Ammon's horn (tissue), 1 donor: ENCODE data around the gene NLGN2.
A peak's percentile ranks its signal among the peaks of the same experiment; 100 is the strongest.

Source experiments
- DNase-seq: peaks from one replicate; pipeline ENCODE4 v3.0.0-alpha.2; 2016; ENCODE audit warnings: low spot score

The NLGN2 gene

DNA sequence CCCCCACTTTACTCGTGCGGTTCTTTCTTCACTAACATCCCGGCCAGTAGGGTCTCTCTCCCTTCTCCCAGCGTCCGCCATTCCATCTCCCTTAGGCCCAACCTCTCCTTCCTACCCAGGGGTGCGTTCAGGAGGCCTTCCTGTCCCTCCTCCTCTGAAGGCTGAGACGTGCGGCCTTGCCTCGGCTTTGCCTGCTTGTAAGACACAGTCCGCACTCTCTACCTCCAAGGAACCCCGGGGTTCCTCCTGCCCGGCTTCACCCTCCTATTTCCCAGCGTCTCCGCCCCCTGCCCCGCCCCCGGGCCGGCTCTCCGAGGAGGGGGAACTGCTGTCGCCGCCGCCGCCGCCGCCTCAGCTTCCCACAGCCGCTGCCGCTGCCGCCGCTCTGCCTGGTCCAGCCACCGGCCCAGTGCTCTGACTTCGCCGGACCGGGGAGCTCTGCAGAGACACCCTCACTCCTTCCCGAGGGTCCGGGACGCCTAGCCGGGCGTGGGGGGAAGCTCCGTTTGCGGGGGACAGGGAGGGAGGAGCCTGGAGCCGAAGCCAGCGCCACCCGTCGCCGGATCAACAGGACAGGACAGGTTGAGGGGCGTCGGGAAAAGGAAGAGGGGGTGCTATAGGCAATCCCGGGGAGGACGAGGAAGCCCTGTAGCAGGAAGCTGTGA, 30.4 kb downstream of the NLGN2 start:
- DNase-seq, result peak; percentile 78

DNA sequence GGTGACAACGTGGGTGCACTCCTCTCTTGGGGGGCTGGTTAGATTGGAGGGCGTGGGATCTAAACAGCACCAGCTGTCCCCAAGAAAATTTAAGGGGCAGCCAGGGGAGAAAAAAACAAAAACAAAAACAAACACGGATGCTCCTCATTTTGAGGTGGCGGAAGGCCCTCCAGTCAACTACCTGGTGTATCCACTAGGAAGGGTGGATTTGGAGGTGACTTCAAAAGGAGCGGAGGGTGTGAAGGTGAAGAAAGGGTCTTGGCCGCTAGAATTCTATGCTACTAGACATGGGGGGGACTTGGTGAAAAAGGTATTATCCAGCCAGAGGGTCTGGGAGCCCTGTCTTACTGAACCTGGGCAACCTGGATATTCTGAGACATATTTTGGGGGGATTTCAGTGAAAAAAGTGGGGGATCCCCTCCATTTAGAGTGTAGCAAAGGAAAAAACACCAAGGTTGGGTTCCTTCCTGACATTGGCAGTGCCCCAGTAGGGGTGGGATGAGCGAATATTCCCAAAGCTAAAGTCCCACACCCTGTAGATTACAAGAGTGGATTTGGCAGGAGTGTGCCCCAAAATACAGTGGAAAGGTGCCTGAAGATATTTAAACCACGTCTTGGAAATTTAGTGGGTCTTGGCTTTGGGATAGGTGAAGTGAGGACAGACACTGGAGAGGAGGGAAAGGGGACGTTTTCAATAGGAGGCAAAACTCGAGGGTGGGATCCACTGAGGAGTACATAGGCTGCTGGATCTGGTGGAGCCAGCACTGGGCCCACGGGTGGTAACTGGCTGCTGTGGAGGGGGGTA, 31.2 kb downstream of the NLGN2 start:
- no peak for DNase-seq

DNA sequence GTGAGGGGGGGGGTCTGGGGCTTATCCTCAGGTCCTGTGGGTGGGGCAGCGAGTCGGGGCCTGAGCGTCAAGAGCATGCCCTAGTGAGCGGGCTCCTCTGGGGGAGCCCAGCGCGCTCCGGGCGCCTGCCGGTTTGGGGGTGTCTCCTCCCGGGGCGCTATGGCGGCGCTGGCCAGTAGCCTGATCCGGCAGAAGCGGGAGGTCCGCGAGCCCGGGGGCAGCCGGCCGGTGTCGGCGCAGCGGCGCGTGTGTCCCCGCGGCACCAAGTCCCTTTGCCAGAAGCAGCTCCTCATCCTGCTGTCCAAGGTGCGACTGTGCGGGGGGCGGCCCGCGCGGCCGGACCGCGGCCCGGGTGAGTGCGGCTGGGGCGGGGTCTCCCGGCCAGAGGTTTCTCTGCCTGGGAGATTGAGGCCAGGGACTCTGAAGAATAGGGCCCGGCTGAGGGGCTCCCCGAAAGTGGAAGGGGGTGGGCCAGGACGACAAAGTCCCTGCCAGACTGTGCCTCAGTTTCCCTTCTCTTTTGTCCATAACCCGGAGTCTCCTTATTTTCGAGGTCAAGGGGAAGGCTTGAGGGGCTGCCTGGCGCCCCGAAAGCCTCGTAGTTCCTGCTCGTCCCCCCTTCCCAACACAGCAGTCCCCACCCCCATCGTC, 31.9 kb downstream of the NLGN2 start, which contains the start of gene FGF11:
Gene FGF11 (plus strand): TSS at position 51 of the 651 bp plus-strand sequence. CDS start 109 bp downstream, at position 160.
- DNase-seq, result no peak

DNA sequence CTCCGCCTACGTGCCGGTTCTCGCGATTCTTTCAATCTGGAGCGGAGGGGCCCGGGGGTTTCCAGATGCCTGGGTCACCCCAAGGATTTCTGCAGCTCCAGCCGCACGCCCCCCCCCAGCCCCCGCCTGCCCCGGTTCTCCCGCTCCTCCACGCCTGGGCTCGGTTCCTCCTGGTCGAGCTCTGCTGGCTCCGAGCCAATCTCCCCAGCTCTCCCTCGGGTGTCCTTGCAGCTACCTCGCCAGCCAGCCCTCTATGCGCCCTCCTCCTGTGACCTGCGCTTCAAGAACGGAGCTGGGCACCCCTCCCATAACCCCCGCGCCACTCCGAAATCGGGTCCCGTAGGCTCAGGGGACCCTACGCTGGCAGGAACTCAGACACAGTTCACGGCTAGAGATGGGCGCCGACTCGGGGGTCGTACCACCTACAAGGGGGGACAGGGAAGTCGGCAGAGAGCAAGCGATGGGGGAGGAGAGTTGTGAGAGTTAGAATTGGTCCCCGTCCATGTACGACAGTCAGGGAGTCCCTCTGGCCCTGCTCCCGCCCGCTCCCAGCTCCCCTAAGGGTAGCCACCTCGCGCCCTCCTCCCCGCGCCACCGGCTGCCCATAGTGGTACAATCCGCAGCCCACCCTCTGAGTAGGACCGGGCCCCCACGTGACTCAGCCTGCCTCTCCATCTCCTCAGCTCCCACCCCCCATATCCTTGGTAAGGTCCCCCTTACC, 32.6 kb downstream of the NLGN2 start:
- no peak for DNase-seq

DNA sequence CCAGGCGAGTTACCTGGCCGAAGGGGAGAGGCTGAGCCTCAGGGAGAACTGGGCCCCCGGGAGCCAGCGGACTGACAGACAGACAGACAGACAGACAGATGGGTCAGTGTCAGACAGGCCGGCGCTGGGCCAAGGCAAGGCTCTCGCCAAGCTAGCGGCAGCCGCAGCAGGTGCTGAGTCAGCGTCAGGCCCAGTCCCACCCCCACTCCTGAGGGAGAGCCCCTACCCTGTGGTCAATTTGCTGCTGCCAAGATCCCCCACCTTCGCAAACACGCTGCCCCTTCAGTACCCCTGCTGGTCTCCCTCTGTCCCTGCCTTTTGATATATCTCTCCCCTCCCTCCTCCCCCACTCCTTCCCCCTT, 33.2 kb downstream of the NLGN2 start:
- peak; percentile 38 for DNase-seq

DNA sequence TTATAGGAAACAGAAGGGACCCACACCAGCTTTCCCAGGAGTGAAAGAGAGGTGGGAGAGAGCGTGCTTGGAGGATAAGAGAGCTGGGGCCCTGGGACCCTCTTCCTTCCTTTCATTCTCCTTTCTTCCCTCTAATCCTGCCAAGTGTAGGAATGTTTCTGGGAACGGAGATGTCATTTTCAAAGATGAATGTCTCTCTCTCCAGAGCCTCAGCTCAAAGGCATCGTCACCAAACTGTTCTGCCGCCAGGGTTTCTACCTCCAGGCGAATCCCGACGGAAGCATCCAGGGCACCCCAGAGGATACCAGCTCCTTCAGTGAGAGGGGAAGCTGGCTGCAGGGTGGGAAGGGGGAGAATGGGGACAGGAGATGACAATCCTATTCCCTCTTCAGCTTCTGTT, 33.6 kb downstream of the NLGN2 start:
- no peak for DNase-seq

DNA sequence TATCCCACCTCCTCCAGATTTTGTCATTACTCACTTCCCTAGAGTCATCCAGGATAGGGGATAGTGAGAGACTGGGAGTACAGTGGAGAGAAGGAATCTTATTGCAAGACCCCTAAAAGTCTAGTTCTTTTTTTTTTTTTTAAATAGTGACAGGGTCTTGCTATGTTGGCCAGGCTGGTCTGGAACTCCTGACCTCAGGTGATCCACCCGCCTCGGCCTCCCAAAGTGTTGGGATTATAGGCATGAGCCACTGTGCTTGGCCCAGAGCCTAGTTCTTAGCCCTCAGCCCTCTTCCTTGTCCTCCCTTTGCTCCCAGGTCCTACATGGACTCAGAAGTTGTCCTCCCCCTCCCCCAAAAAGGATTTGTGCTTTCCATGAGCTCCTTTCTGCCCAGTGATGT, 34.5 kb downstream of the NLGN2 start:
- DNase-seq, result no peak

DNA sequence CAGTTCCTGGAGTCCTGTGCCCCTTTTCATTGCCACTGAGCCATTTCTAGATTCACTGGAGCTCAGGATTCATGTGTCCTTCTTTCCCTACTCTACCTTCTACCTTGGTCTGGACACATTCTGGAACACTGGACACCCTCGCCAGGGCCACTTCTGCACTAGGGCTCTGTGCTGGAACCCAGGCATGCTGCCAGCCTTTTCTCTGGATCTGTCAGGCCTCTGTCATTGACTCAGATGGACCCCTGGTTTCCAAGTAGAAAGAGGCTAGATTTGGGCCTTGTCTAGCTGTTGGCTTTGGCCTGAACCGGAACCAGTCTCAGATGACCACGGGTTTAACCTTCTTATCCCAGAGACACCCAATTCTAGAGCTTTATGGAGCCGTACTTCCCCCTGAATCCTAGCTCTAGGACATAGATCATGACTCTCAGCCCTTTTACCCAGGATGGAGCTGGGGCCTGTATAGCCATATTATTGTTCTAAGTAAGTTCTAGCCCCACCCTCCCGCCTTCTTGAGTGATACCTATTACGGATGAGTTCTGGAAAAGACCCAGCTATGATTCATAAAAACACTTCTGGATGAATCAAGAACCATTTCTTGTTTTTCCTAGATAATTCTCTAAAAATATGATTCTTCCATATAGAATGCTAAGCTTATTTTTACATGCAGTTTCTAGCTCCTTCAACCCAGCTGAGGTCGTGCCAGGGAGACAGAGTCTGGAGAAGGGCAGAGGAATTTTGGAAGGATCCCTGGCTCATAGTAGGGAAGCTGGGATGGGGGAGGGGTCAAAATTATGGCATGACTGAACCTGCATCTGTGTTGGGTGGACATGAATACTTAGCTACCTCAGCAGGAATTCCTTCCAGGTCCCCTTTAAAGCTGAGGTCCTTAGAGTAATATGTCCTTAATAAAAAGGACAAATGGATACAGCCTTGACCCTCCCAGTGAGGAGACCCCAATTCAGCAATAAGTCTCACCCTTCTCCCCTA, 36.1 kb downstream of the NLGN2 start:
- DNase-seq, result no peak

DNA sequence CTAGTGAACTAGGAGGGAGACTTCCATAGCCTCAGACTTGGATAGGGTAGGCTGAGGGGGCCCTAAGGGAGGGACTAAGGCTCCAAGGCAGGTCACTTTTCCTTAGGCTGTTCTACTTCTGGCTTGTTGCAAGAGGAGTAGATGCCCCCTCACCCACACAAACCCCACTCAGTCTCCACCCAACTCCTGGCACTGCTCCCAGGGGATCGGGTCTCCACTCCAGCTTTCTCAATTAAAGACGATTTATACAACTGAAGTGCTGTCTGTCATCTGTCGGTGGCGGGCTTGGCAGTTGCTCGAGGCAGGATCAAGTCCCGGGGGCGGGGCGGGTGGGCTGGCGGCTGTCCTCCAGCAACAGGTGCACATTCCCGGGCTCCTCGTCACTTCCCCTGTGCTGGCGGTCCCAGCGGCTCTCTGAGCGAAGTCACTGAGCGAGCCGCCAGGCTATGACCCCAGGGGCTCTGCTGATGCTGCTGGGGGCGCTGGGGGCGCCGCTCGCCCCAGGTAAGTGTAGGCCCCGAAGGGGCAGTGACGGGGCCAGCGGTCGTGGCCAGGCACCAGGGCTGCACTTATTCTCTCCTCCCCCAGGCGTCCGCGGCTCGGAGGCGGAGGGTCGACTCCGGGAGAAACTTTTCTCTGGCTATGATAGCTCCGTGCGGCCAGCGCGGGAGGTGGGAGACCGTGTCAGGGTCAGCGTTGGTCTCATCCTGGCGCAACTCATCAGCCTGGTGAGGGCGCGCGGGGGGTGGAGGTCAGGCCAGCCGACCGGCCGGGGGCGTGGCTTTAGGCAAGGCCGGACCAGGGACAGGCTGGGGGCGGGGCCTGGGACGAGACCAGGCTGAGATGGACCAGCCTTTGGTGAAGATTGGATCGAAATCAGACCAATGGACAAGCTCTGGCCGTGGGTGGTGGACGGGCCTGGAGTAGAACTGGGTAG, 37.3 kb downstream of the NLGN2 start, which contains the start of gene CHRNB1:
Gene CHRNB1 (plus strand): TSS at position 380 of the 937 bp plus-strand sequence. CDS start 67 bp downstream, at position 447.
- DNase-seq, result peak; percentile 87

DNA sequence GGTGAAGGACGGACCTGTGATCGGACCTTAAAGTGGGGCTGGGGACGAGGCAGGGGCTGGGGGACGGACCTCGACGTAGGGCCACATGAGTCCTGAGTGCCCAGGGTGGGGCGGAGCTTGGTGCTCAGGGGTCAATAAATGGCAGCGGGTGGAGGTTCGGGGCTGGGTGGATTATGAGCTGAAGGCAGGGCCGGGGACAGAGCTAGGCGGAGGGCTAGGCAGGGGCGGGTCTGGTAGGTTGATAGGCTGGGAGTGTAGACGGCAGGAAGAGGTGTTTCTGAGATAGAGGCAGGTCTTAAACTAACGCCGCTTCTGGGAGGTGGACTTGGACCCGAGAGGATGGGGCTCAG, 37.9 kb downstream of the NLGN2 start:
- DNase-seq, result no peak

DNA sequence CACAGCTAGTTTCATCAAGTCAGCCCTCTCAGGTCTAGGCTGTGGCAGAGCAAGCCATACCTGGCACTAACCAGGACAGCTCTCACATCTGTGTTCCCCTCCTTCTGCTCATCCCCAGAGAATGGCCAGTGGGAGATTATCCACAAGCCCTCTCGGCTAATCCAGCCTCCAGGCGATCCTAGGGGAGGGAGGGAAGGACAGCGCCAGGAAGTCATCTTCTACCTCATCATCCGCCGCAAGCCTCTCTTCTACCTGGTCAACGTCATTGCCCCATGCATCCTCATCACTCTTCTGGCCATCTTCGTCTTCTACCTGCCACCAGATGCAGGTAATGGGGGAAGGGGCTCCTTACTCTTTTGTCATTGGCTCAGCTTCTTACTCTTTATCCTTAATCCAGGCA, 40.8 kb downstream of the NLGN2 start:
- no peak for DNase-seq

DNA sequence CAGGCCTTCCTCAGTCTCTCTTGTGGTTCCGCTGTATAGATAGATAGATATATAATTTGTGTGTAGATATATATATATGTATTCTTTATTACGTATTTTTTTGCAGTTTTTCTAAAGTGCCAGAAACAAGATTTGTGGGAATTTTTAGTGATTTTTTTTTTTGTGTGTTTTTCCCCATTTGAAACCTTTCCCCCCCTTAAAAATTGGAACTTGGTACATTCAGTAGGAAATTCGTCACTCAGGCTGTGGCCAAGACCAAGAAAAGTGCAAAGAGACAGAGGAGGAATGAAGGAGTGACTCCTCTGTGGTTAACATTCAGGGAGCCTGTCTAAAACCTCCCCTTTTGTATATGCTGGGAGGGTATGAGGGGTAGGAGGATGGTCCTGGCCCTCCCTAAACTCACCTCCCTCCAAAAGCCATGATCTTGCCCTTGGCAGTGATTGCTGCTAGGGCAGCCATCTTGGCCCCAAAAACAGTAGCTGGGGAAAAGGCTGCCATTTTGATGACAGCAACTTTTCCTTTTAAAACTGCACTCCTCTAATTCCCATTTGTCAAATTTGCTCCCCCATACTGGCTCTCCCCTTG, 52.4 kb downstream of the NLGN2 start:
- DNase-seq, result no peak

DNA sequence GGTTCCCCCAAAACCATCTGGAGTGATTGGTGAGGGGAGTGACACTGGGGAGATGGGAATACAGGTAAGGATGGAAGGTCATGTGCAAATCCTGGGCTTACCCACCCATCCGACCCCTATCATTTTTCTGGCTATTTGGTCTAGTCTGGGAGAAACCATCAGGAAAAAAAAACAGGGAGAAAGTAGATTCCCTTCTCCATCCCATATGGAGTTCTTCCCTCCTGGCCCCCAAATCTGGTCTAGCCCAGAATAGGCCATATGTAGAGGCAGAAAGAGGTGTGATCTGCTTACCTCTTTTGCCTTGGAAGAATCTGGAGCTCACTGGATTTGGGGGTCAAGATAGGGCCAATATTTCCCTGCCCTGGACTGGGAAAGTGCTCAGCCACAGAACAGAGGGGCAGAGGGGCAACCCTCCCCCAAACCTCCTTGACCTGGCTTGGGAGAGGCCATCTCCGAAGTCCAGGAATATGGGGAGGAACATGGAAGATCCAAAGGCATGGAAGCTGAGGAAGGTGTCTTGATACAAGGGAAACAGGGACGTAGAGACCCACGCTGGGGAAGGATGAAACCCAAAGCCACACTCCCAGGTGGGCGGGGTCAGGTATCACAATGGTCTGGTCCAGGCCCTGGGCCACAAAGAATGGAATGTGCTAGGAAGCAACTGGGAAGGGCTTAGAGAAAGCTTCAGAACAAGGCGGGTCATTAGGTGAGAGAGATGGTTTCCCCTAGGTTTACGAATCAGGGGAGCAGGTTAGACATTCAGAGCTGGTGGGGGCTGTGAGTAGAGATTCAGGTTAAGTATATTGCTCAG, 53.4 kb downstream of the NLGN2 start:
- DNase-seq, result no peak

DNA sequence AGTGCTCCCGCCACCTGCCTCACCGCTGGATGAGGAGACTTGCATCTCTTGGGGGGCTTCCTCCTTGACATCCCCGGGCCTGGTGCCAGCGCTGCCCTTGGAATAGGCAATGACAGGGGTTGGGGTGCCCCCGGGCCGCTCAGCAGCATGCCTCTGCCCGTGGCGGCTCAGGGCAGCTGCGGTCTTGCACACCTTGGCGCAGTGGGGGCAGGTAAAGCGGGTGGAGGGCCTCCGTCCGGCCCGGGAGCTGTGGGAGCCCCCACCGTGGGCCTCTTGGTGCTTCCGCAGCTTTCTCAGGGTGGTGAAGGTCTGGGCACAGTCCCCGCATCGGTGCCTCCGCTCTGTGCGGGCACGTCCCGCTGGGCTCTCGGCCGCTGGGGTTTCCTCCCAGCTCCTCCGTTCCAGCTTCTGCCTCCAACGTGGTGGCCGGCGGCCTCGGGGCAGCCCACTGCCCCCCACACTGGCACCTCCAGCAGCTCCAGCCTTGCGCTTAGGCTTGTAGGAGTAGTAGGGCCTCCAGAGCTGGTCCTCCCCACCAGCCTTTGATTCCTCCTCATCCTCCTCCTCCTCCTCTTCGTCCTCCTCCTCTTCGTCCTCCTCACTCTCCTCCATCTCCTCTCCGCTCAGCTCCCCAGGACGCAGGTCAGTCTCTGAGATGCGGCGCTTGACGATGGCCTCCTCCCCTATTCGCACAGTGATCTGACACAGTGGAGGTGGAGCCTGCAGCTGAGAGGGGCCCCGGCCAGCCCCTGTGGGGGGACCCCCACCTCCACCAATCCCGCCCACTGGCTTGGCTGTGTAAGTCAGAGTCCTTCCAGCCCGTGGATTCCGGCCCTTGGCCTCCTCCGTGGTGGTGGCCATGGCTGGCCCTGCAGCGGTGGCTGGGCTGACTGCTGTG, 55.1 kb downstream of the NLGN2 start:
- DNase-seq, result no peak

DNA sequence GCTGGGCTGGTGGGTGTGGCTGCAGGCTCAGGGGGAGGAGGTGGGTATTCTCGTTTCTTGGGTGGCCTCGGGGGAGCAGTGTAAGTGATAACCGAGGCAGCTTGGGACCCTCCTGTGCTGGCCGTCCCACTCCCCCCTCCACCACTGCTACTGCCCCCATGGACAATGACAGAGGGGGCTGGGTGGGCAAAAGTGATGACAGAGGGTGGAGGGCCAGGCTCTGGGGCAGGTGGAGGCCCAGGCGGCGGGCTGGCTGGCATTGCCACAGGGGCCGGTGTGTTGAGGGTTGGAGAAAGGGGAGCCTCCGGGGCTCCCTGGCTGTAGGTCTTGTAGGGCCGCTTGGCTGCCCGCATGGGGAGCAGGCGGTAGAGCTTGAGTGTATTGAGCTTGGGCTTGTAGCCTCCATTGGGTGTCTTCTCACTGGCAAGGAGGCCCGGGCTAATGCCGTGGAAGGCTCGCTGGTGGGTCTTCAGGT, 55.8 kb downstream of the NLGN2 start:
- DNase-seq, result no peak

DNA sequence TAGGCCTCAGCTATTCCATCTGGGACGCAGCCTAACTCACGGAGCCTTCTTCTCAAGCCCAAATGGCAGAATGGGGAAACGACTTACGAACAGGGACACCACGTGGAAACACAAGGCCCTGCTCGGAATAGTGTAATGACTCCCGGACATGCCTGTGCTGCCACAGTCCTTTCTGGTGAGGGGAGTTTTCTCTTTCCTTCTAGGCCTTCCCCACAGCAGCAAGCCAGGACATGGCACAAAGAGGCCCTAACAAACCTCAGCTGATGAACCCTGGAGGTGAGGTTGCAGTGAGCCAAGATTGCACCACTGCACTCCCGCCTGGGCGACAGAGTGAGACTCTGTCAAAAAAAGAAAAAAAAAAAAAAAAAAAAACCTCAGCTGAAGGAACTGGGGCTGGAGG, 56.4 kb downstream of the NLGN2 start:
- DNase-seq, result no peak

DNA sequence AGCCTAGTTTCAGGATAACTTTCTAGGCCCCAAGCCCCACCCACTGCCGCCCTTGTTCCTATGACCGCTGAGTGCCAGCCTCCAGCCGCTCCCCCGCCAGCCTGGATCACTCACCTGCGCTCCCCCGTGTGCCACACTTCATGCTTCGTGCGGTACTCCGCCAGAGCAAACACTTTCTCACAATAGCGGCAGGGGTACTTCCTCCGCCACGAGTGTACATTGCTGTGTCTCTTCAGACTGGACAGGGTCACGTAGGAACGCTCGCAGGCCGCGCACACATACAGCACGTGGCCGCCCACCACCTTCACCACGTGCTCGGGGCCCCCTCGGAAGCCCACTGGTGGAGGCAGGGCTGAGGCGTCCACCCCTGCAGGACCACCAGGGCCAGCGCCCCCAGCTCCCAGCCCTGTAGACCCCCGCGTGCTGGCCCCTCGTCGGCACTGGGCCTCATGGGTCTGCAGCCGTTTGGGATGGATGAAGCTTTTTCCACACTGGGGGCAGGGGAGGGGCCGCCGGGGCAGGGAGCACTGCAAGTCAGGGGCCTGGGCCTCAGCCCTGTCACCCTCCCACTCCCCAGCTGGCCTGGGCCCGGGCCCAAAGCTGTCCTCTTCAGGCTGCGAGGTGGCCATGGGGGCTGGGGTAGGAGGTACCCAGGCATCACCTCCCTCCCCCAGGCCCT, 58.1 kb downstream of the NLGN2 start:
- DNase-seq, result no peak
